ENCODE results near the gene PCDH17. TPM values are rescaled to one million over a fixed set of nuclear protein-coding genes. Genes with fewer than 3 reads are reported as not detected.

Gene PCDH17
- total RNA-seq, 3 donors from 2014 or later, result 0.93 to 4.8 (median 1.1) TPM

GRCh38 chr13:57633141-57633949 lies 1.8 kb downstream of the PCDH17 start:
- TF ChIP-seq CTCF (IDR thresholded peaks at IDR 0.05), result no peak
- Histone ChIP-seq H3K9me3 (peaks cover 14% of the 10 kb centered on the region), H3K4me3 (no peak overlapping the region), H3K36me3 (ENCODE audit: low read depth) (no peaks in the 10 kb centered on the region), H3K4me1 (ENCODE audit: low read depth) (peaks cover 6% of the 10 kb centered on the region)
- ATAC-seq, result peak; percentile 22
- DNase-seq, result peak in 2 of 3 donors; percentile 23 to 44
- intact Hi-C loops (cut with DNase I, micrococcal nuclease), result no loop called here

- Histone ChIP-seq H3K4me3 (no peak overlapping the region), H3K36me3 (ENCODE audit: low read depth) (no peaks in the 10 kb centered on the region), H3K9me3 (peaks cover 14% of the 10 kb centered on the region), H3K4me1 (ENCODE audit: low read depth) (peaks cover 6% of the 10 kb centered on the region)
- DNase-seq (no peak), ATAC-seq (no peak)
- intact Hi-C loops (cut with DNase I, micrococcal nuclease), result no loop called here
- TF ChIP-seq CTCF (IDR thresholded peaks at IDR 0.05), result no peak
These were observed 2.6 kb downstream of the PCDH17 start for GRCh38 chr13:57633950-57634838.

- no peak for TF ChIP-seq CTCF (IDR thresholded peaks at IDR 0.05)
- H3K36me3 ChIP-seq (ENCODE audit: low read depth), result no peaks in the 10 kb centered on the region
- H3K4me3 ChIP-seq, result no peak overlapping the region
- intact Hi-C loops (cut with DNase I, micrococcal nuclease), result no loop called here
- no peak for ATAC-seq
- DNase-seq, result no peak
- H3K4me1 ChIP-seq (ENCODE audit: low read depth), result peaks cover 4% of the 10 kb centered on the region
- peaks cover 14% of the 10 kb centered on the region for H3K9me3 ChIP-seq
These were observed 3.3 kb downstream of the PCDH17 start for GRCh38 chr13:57634839-57635165.

- DNase-seq, result no peak
- no peaks in the 10 kb centered on the region for H3K36me3 ChIP-seq (ENCODE audit: low read depth)
- no peak for TF ChIP-seq CTCF (IDR thresholded peaks at IDR 0.05)
- H3K4me1 ChIP-seq (ENCODE audit: low read depth), result no peaks in the 10 kb centered on the region
- H3K9me3 ChIP-seq, result peaks cover 14% of the 10 kb centered on the region
- no peak for ATAC-seq
- no peak overlapping the region for H3K4me3 ChIP-seq
- intact Hi-C loops (cut with DNase I, micrococcal nuclease), result no loop called here
These were observed 4.1 kb downstream of the PCDH17 start for GRCh38 chr13:57635541-57636085.

GRCh38 chr13:57636816-57637215 lies 5.3 kb downstream of the PCDH17 start:
- DNase-seq (no peak), ATAC-seq (no peak)
- no peaks in the 10 kb centered on the region for H3K36me3 ChIP-seq (ENCODE audit: low read depth)
- H3K4me1 ChIP-seq (ENCODE audit: low read depth), result no peaks in the 10 kb centered on the region
- H3K9me3 ChIP-seq, result peaks cover 14% of the 10 kb centered on the region
- no peak overlapping the region for H3K4me3 ChIP-seq
- no peak for TF ChIP-seq CTCF (IDR thresholded peaks at IDR 0.05)
- intact Hi-C loops (cut with DNase I, micrococcal nuclease), result no loop called here

Measured in mucosa of descending colon (tissue), 3 donors.